Stimulated activated CD4-positive, alpha-beta T cell treated with anti-CD3 and anti-CD28 coated beads, TNF-alpha, amount 100 ng/mL, for 24 hours (primary cell): ENCODE results near the gene MARK1.

Source experiments
- DNase-seq, 3 experiments: peaks; one replicate each; pipeline ENCODE4 v3.0.0-alpha.2; 2020; ENCODE audit warnings: low read depth in 3 of 3

Gene MARK1

DNA sequence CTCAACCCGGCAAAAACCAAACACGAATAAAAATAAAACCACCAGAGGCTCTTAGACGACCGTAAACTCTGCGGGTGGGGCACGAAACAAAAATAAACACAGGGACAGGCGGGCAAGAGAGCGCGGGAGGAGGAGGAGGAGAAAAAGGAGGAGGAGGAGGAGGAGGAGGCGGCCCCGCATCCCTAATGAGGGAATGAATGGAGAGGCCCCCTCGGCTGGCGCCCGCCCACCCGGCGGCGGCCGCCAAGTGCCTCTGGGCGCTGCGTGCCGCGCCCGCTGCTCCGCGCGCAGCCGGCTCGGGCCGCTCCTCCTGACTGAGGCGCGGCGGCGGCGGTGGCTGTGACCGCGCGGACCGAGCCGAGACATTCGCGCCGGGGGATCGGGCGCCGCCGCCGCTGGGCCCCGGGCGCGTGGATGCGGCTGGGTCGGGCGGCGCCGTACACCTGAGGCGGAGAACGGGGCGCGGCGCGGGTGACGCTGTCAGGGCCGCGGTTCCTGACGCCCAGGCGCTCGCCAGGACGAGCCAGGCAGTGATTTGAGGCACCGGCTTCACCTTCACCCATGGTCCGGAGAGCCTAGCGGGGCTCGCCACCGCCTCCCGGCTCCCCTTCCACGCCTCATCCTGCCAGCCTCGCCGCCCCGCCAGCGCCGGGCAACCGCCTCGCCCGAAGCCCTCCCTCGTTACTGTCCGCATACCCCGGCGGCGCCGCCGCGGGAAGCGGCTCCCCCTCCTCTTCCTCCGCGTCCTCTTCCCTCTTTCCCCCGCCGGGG lies at the start of gene MARK1:
TSS of gene MARK1 (plus strand) at position 229 of the 771 bp plus-strand sequence. CDS start 687 bp downstream, outside the sequence.
- peak in 1 of 3 experiments; percentile 4 for DNase-seq

DNA sequence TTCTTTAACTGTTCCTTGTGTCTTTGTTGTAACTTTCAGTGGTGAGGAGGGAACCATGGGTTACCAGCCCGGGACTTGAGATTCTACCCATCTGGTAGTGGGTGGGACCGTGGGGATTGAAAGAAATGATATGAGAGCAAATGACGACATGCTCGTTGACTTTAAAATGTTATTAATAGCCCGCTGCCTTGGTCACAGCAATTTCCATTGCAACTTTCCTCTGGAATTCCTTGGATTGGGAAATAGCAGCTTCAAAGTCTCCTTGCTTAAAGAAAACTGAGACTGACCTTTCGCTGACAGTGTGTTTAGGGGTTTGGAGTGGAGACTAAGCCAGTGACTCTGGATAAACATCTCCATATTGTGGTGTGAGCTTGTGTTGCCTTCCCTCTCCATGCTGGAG lies 44.2 kb upstream of the MARK1 start:
- no peak for DNase-seq

DNA sequence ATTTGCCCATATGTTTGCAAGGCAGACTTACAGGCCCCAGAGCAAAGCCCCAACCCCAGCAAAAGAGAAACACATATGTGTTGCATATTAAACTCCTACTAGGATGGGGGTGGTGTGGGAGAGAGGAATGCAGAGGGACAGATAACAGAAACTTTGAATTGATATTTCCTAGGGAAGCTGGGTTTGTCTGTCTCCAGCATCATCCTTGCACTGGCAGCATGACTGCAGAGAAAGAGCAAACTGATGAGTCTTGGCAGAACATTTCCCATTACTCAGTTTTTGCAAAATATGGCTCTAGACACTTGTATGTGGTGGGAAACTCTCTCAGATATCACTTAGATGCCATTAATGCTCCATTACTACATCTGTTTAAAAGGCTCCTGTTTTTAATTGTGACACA lies 43.8 kb upstream of the MARK1 start:
- no peak for DNase-seq

DNA sequence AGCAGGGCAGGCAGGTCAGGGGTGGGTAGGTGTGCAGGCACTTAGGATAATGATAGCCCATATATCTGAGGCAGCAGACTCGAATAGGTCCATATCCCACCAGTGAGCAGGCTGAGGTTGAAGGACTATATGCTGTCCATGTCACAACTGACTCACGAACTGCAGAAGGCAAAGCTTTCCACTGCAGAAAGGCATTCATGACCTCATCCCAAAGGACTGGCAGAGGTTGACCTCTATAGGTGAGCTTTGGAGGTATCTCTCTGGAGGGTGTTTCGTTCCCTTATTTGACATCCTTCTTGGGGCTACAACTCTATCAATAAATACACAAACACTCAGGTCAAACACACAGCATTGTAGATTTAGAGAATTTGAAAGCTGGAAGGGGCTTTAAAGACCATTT lies 42.8 kb upstream of the MARK1 start:
- no peak for DNase-seq

DNA sequence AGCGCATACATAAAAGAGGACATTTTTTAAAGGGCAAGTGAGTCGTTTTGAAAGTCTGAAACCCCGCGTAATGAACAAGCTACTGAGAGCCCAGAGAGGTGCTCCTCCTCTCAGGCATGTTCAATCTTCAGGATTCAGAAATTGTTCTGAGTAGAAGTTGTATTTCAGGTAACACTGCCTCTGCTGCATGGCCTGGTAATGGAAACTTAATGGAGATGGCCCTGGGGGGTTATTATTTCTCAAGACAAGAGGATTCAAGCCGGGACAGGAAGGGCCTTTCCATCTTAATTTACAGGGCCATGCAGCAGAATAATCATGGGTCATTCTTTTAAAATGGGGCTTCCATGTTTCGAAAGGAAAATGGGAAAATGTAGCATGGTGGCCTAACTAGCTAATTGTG lies 42.1 kb upstream of the MARK1 start:
- DNase-seq = no peak

DNA sequence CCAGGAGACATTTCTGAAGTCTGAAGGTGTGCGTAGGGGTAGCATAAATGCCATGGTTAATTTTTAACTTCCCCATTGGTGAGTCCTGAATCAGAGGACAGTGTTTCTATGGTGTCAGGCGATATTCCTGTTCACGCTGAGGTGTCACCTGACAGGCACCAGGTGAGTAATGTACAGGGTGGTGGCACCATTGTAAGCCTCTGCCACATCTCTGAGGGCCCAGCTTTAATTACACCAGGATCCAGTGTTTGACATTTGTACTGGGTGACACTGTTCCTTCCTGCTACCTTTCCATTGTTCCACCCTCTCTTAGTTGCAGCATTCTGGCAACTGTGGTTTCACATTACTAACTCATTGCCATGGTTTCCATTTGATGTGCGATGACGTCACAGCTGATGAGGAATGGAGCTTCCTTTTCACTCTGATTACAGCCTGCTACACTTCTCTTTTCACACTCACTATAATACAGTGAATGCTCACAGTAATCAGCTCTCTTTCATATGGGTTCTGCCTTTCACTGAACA lies 40.6 kb upstream of the MARK1 start:
- DNase-seq = peak in 1 of 3 experiments; percentile 23

DNA sequence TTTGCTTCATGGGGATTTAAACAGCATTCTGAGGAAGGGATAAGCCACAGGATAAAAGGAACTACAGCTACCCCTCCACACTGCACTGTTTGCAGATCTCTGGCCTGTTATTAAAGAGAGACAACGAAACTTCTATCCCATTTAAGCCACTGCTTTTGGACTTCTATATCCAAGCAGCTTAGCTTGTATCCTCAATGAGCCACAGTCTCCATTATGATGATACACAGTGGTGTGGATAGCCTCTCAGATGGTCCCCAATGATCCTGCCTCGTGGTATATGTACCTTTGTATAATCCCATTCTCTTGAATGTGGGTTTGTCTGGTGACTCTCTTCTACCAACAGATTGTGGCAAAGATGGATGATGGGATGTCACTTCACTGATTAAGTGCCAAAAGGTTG lies 36.0 kb upstream of the MARK1 start:
- no peak for DNase-seq

DNA sequence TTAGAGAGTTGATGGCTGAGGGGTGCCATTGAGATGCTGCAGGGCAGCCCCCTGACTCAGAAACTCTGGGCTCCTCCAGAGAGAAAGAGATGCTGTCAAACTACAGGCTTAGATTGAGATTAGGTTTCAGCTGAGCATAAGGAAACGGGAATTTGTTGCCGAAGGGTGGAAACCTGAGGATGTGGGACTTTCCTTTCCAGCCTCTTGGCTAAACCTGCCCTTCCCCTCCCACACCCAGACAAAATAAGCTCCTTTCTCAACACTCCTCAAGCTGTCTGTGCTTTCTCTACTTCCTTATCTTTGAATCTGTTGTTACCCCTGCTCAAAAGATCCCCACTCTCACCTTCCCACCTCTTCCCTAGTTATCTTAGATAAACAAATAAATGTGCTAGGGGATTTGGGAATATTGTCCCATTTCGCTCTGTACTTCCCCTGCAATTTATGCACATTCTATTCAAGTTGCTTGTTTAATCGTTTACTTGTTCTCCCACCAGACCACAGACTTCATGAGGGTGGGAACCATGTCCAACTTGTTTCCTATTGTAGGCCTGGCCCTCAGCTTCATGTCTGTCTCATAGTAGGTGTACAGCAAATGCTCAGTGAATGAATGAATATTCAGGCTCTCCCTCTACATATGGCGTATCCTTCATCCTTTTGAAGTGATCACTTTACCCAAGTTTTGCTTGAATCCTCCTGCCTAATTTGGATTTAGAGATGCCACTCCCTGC lies 30.6 kb upstream of the MARK1 start:
- DNase-seq = no peak

DNA sequence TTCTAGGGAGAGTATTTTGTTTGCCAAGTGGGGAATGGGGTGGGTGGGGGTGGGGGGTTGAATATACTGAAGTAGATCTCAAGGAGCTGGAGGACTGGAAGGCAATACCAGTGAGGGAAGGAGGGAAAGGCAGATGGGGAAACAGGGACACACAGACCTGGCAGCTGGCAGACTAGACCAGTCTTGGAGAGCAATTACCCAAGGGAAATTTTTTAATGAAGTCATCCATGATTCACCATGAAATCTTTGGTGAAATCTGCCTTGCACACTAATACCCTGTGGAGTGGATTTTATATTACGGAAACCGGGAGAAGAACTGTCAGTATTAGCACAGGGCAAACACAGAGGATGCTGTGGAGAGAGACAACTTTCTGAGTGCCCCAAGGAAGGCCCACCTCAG lies 29.7 kb upstream of the MARK1 start:
- DNase-seq = no peak

DNA sequence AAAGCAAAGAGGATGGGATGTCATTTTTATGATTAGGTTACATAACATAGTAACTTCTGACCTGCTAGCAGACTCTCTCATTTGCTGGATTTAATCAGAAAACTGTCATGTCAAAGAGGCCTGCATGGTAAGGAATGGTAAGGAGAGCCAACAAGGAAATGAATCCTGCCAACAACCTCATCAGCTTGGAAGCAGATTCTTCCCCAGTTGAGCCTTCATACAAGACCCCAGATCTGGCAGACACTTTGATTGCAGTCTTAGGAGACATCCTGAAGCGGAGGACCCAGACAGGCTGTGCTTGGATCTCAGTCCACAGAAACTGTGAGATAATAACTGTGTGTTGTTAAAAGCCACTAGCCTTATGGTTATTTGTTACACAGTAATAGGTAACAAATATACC lies 27.6 kb upstream of the MARK1 start:
- DNase-seq = no peak

DNA sequence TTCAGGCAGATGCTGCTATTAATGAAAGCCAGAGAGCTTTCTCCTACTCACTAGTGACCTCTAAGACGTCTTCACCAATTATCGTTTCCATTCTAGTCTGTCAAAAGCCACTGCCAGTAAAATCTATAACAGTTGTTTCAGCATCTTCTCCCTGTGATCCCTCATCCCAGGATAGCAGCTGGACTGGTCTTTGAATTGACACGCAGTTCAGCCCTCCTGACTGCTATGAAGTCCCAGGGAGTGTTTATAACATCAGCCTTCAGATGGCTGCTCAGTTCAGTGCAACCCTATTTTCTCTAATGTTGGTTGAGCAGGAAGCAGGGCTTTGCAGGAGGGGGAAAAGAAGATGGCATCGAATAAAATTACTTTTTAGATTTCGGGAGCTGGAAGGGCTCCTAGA lies 23.6 kb upstream of the MARK1 start:
- no peak for DNase-seq

DNA sequence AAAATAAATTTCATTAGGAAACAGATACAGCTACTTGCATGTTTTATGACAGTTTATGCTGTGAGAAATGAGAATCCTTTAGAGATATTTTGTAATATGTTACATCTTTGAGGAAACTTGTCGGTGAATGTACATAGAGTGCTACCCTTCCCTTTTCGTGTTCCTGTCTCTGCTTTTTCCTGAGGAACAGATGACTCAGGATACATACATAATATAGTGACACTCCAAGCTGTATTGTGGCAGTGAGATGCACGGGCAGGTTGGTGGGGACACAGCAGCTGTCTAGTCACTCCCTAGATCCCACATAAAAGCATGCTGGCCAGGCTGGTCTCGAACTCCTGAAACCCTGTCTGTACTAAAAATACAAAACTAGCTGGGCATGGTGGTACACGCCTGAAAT lies 20.9 kb upstream of the MARK1 start:
- no peak for DNase-seq

DNA sequence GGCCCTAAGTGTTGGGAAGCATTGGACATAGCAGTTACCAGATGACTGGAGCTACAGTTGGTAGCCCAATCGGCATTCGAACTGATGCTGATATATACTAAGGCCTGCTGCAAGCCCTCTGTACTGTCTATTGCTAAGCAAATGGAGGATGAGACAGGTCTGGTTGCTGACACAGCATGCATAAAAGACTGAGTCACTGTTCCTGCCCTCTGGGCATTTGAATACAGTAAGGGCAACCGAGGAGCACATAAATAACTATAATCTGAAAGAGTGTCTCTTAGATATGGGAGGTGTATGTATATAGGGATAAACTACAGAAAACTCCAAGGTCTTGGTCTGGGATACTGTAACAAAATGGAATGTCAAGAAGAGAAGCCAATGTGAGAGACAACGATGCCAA lies 16.8 kb upstream of the MARK1 start:
- no peak for DNase-seq

DNA sequence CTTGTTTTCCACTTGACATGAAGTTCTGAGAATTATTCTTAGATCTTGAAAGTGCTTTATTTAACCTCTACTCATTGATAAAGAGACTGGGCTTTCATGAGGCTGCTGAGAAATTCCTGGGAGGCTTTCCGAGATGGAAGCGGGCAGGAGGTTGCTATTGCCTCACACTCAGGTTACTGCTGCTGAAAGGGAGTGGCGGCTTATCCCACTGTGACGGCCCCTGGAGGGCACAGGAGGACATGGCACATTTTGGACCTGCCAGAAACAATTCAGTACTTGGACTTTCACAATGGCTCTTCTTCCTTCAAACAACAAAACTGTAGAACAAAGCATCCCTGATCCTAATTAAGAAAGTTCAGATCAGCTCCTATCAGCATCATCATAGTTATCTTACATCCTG lies 16.2 kb upstream of the MARK1 start:
- DNase-seq = no peak

DNA sequence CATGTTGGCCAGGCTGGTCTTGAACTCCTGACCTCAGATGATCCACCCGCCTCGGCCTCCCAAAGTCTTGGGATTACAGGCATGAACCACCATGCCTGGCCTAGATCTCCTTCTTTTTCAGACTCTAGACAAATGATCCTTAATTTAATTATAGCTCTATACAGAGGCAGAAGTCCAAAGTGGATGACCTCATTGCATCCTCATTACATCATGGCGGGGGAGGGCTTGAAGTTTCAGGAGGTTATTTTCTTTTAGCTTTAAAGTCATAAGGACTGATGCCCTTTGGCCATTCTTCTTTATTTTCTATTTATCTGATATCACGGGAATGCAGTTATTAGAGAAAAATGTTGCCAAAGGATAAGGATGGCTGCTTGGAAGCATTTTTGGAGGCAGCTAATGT lies 14.1 kb upstream of the MARK1 start:
- no peak for DNase-seq

DNA sequence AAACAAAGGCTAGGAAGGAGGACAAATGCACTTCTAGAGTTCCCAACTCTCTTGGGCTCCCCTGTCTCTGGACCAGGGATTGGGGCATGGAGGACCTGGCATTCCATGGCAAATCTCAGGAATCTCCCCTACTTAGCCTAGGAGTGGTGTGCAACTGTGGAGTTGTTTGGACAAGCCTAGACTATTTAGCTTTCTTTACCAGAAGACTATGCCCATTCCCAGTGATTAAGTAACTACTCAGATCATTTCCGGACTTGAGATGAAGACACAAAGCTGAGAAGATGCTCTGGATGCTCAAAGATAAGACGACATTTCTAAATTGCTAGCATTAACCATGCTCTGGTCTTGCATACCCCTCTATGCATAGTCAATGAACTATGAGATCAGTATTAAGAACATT lies 13.7 kb upstream of the MARK1 start:
- no peak for DNase-seq

DNA sequence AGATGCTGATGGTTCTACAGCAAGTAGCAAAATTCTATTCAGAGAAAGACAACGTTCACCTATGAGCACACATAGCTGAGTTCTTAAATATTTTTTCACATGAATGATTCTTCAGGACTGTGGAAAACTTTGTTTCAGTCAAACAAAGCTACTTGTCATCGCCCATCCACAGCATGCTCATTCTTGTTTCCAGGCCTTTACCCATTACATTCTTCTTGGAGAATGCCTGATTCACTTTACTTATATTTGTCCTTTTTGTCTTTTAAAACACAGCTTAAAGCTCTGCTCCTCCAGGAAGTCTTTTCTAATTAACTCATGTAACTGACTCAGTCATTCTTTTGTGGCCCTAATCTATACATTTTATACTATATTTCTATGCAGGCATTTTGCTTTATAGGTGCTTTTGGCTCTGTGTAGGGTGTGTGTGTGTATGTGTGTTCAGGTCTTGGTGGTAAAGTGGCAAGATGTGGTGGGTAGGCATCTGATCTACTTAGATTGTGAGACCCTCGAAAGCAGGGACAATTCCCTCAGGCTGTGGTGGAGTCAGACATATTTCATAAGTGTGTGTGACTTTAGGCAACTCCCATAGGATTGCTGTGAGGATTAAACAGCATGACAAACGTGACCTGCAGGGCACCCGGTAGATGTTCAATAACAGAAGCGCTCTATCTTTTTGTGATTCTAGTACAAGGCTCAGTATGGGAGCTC lies 11.8 kb upstream of the MARK1 start:
- no peak for DNase-seq

DNA sequence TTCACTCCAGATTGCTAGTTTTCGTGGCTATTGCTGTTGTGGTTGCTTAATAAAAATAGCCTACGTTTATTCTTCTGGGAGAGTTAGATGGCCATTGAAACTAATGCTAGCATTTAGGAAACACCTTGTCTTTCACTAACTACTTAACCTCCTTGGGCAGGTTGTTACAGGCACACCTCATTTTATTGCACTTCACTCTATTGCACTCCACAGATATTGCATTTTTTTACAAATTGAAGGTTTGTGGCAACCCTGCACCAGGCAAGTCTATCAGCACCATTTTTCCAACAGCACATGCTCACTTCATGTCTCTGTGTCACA lies 11.3 kb upstream of the MARK1 start:
- no peak for DNase-seq

DNA sequence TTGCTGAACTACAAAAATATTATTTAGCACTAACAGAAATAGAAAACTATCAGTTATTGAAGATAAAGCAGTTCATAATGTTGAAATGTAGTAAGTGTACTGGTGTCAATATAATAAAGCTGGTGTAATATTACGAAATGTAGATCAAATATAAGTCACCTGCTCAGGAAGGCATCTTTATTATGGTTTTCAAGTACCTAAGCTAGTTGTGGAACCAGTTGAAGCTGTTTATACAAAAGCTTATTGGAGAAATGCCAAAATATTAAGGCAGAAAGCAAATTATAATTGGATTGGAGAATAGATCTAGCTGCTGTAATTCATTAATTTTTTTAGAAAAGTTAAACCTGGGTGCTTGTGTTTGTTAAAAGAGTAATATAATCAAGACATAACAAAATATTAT lies 6.2 kb upstream of the MARK1 start:
- no peak for DNase-seq

DNA sequence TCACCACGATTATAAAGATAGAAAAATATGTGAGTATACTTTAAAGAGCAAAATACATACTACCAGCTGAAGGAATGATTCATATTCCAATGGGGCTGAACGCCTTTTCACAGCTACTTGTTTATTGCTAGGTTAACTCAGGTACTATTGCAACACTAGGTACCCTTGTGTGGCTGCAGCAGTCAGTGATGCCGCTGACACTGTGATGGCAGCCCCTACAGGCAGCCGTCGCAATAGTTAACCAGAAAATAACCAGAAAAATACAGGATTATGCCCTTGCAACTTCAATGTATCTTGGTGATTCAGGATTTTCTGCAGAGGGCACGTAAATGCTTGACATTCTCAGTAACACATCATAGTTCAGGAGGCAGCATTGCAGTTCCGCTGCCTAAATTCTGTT lies 1.6 kb upstream of the MARK1 start:
- DNase-seq = no peak

DNA sequence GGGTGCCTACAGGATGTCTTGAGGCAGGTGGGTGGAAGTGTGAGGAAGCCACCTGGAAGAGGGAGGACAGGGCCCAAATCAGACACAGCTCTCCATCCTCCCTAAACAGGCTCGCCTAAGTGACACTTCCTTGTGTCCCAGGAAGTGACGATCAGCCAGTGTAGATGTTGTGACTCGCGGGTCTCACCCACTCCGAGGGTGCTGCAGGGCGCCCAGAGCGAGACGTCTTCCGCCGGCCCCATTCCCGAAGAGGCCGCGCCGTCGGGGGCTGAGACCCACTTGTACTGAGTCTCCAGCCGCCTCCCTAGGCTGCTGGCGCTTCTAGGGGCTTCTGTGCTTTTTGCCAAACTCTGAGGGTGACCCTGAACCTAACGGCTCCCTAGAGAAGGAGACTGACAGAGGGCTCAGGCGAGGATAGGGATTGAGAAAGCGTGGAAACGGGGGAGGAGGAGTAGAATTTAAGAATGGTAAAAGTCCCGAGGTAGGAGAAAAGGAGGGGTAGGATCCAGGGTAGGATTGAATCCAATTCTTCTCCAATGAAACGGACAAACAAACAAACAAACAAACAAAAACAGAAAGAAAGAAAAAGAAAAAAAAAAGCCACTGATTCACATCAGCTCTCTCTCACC lies 543 bp upstream of the MARK1 start:
- no peak for DNase-seq
